HUES64 (cell line): ENCODE results near the gene NOXA1.

Experiments
- H3K27ac ChIP-seq: 2 replicates; pipeline ENCODE4 v1.7.0; 2013; ENCODE audit warnings: low read depth, low read length, inconsistent platforms
- H3K27me3 ChIP-seq: 2 replicates; pipeline ENCODE4 v1.6.1; 2013; ENCODE audit warnings: mild to moderate bottlenecking, low read length; ENCODE audit not compliant: insufficient read depth
- H3K36me3 ChIP-seq: 2 replicates; pipeline ENCODE4 v1.6.1; 2013; ENCODE audit warnings: mild to moderate bottlenecking, low read length; ENCODE audit not compliant: insufficient read depth
- H3K4me1 ChIP-seq: 2 replicates; pipeline ENCODE4 v1.6.1; 2013; ENCODE audit warnings: mild to moderate bottlenecking, low read length, moderate library complexity; ENCODE audit not compliant: insufficient read depth
- H3K4me3 ChIP-seq: 2 replicates; pipeline ENCODE4 v1.5.1; 2013; ENCODE audit warnings: mild to moderate bottlenecking, low read length, moderate library complexity
- H3K9ac ChIP-seq: 2 replicates; pipeline ENCODE4 v1.6.1; 2013; ENCODE audit warnings: mild to moderate bottlenecking, low read depth, low read length
- H3K9me3 ChIP-seq: 2 replicates; pipeline ENCODE4 v1.6.1; 2013; ENCODE audit warnings: low read depth, low read length; ENCODE audit not compliant: insufficient read depth
- WGBS: fragments of 150-250, 120-280 bp; methylation state at CpG from one replicate; pipeline ENCODE4 v1.1.7; 2013; ENCODE audit warnings: missing lambda C conversion rate; 5-methylcytosine and 5-hydroxymethylcytosine counted together

The NOXA1 gene

DNA sequence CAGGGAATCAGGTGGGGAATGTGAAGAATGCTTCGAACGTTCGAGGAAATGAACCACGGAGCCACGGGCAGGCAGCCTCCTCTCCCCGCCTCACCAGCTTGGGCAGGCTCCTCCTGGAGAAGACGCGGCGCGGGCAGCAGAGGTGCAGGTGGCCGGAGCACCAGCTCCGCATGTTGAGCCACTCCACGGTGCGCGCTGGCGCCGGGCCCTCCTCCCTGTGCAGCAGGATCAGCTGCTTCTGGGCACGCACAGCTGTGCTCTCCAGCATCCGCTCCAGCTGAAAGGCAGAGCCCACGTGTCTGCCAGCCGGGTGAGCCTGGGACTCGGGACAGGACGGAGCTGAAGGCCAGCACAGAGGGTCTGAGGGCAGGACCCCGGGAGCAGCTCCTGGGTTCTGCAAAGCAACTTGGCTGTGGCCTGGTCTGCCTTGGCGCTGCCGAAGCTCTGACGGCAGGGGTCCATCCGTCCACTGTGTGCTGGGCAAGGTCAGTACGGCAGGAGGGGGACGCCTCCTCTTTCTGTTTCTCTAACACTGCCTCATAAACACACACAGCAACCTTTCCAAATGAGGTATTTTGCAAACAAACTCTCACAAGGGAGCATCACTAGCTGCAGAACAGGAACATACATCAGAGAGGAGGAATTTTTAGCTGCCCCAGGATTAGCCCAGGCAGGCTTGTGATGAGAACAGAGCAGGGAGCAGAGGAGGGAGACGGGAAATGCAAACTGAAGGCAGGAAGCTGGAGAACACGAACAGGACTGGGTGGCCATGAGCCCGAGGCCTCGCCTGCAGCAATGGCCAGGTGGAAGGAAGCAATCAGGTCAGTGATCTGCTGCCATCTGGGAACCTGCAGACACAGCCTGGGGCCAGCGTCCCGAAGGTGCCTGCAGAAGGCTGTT lies 56.0 kb downstream of the NOXA1 start:
- Histone ChIP-seq H3K9ac (no peak overlapping the region), H3K4me3 (no peak overlapping the region), H3K9me3 (peaks cover 8% of the 10 kb centered on the region), H3K27ac (no peak overlapping the region), H3K4me1 (no peaks in the 10 kb centered on the region), H3K36me3 (no peaks in the 10 kb centered on the region), H3K27me3 (no peaks in the 10 kb centered on the region)
- WGBS, result 87% methylated on average over 36 of the region's 36 CpGs

- H3K4me3 ChIP-seq, result no peak overlapping the region
- H3K36me3 ChIP-seq, result no peaks in the 10 kb centered on the region
- H3K27ac ChIP-seq, result no peak overlapping the region
- peaks cover 8% of the 10 kb centered on the region for H3K9me3 ChIP-seq
- H3K27me3 ChIP-seq, result no peaks in the 10 kb centered on the region
- H3K4me1 ChIP-seq, result no peaks in the 10 kb centered on the region
- no peak overlapping the region for H3K9ac ChIP-seq
- 90% methylated on average over 32 of the region's 32 CpGs for WGBS
These were observed 56.9 kb downstream of the NOXA1 start for GRCh38 chr9:137479892-137480685.

GRCh38 chr9:137480686-137481683 lies 57.8 kb downstream of the NOXA1 start:
- Histone ChIP-seq H3K27me3 (no peaks in the 10 kb centered on the region), H3K9ac (no peak overlapping the region), H3K36me3 (no peaks in the 10 kb centered on the region), H3K4me1 (no peaks in the 10 kb centered on the region), H3K4me3 (no peak overlapping the region), H3K27ac (no peak overlapping the region), H3K9me3 (peaks cover 3% of the 10 kb centered on the region; the same call in 1 of the 2 replicates)
- 94% methylated on average over 38 of the region's 38 CpGs for WGBS

DNA sequence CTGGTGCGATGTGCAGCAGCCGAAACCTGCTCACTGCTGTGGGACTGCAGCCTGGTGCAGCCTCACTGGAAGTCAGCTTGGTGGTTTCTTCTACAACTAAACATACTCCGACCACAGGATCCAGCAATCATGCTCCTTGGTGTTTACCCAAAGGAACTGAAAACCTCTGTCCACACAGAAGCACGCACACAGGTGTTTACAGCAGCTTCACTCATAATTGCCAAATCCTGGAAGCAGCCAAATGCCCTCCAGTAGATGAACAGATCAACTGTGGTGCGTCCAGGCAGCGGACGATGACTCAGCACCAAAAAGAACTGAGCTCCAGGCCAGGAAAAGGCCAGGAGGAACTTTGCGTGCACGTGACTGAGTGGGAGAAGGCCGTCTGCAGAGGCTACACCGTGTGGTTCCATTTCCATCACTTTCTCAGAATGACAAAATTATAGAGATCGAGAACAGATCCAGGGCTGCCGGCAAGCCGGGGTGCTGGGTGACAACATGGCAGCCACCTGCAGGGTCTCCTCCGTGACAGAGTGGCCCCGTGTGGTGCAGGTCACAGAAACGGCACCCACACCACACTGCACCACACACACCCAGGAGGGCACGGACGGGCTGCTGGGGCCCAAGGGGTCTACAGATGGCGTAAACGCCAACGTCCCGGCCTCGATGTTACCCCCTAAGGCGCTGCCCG lies 59.0 kb downstream of the NOXA1 start:
- H3K27me3 ChIP-seq, result no peaks in the 10 kb centered on the region
- no peak overlapping the region for H3K9ac ChIP-seq
- WGBS, result 94% methylated on average over 26 of the region's 26 CpGs
- H3K27ac ChIP-seq, result no peak overlapping the region
- no peak overlapping the region for H3K4me3 ChIP-seq
- H3K36me3 ChIP-seq, result no peaks in the 10 kb centered on the region
- H3K9me3 ChIP-seq, result no peaks in the 10 kb centered on the region
- H3K4me1 ChIP-seq, result no peaks in the 10 kb centered on the region
